K562 (cell line): ENCODE results near the gene PANX1. TPM values are rescaled to one million over a fixed set of nuclear protein-coding genes. Genes with fewer than 3 reads are reported as not detected.

Experiments
- ATAC-seq: fragments of 200-7000 bp; cut with Tn5 transposase; 3 replicates; pipeline ENCODE4 v1.9.1; 2020; ENCODE audit warnings: moderate library complexity
- BruUV-seq: library from RNA; stranded (reverse); fragments of 400-500 nt; replicated peaks from 2 replicates; lab custom pipeline; 2021; lab: Mats Ljungman, UMichigan
- CTCF ChIA-PET: fragments of 300-600 bp; formaldehyde crosslinking; extraction: SDS; loops from one replicate; lab custom pipeline; 2021; ENCODE audit warnings: low intra/inter-chr PET ratio; lab: Yijun Ruan, JAX
- POLR2A ChIA-PET: fragments of 300-600, 350-650 bp; sonication (Branson Sonifier 250); formaldehyde crosslinking; extraction: SDS; loops from one replicate; lab custom pipeline; 2021; ENCODE audit warnings: antibody characterized with exemption, inconsistent platforms; lab: Yijun Ruan, JAX
- DNase-seq, 4 experiments: peaks; one replicate each; pipeline versions ENCODE4 v3.0.0 to v3.0.0-alpha.2; 2011 to 2018; ENCODE audit warnings: low spot score in 3 of 4, mixed read lengths in 3 of 4; ENCODE audit errors: extremely low read depth in 1 of 4
- FAIRE-seq: peaks from 2 replicates; lab custom pipeline; 2011; peaks lifted over from hg19 to GRCh38; lab: Jason Lieb, UNC
- H2AFZ ChIP-seq: 2 replicates; pipeline ENCODE4 v1.6.0; 2011; ENCODE audit warnings: low read depth, low read length, control low read depth, inconsistent platforms
- H3K27ac ChIP-seq: fragments of 200-600 bp; 3 replicates; pipeline ENCODE4 v1.8.0; 2011; ENCODE audit warnings: low read depth, mild to moderate bottlenecking, control low read depth, inconsistent platforms, low read length, moderate library complexity, mixed read lengths; ENCODE audit errors: extremely low read depth
- H3K27me3 ChIP-seq, 2 experiments: fragments of 300-600 bp in 1 of 2; 2 replicates in 1 of 2; 3 replicates in 1 of 2; pipeline versions ENCODE4 v1.6.0 to v1.8.0; 2011; ENCODE audit warnings: inconsistent platforms in 2 of 2, low read length in 2 of 2, mild to moderate bottlenecking in 1 of 2, mixed read lengths in 1 of 2, moderate library complexity in 1 of 2; ENCODE audit not compliant: control insufficient read depth in 2 of 2, insufficient read depth in 2 of 2
- H3K36me3 ChIP-seq: fragments of 300-600 bp; 3 replicates; pipeline ENCODE4 v1.8.0; 2011; ENCODE audit warnings: mild to moderate bottlenecking, low read length, inconsistent platforms; ENCODE audit not compliant: control insufficient read depth, insufficient read depth
- H3K4me1 ChIP-seq, 2 experiments: fragments of 200-600 bp in 1 of 2; replicated peaks in 1 of 2; 2 replicates in 1 of 2; 3 replicates in 1 of 2; pipeline versions ENCODE4 v1.5.1 to v1.8.0; 2011; ENCODE audit warnings: inconsistent platforms in 2 of 2, low read length in 2 of 2, mild to moderate bottlenecking in 1 of 2, mixed read lengths in 1 of 2, moderate library complexity in 1 of 2; ENCODE audit not compliant: control insufficient read depth in 2 of 2, insufficient read depth in 2 of 2
- H3K4me2 ChIP-seq: 2 replicates; pipeline ENCODE4 v1.6.1; 2011; ENCODE audit warnings: low read length, control low read depth, inconsistent platforms, mixed read lengths; ENCODE audit not compliant: insufficient read depth
- H3K4me3 ChIP-seq: fragments of 200-600 bp; sonication (generic), shearing (Covaris generic); 2 replicates; pipeline ENCODE4 v1.5.1; 2016; ENCODE audit warnings: control low read depth, inconsistent platforms
- H3K79me2 ChIP-seq: fragments of 200-600 bp; 3 replicates; pipeline ENCODE4 v1.8.0; 2011; ENCODE audit warnings: low read length, inconsistent platforms; ENCODE audit not compliant: control insufficient read depth, insufficient read depth
- H3K9ac ChIP-seq, 2 experiments: 2 replicates each; pipeline versions ENCODE4 v1.6.0 to v1.6.1; 2011; ENCODE audit warnings: low read depth in 2 of 2, low read length in 2 of 2, control low read depth in 1 of 2, inconsistent platforms in 1 of 2, mild to moderate bottlenecking in 1 of 2, mixed read lengths in 1 of 2; ENCODE audit not compliant: insufficient read depth in 1 of 2
- H3K9me1 ChIP-seq: one replicate; pipeline ENCODE4 v1.6.0; 2011; ENCODE audit warnings: inconsistent platforms, mild to moderate bottlenecking, low read length, moderate library complexity; ENCODE audit not compliant: control insufficient read depth, insufficient read depth
- H3K9me3 ChIP-seq: replicated peaks from 2 replicates; pipeline ENCODE4 v1.5.1; 2011; ENCODE audit warnings: low read depth, low read length, inconsistent platforms; ENCODE audit not compliant: control insufficient read depth, insufficient read depth
- H4K20me1 ChIP-seq: replicated peaks from 2 replicates; pipeline ENCODE4 v1.6.1; 2011; ENCODE audit warnings: low read length, inconsistent platforms, mixed read lengths; ENCODE audit not compliant: control insufficient read depth, insufficient read depth
- CBFA2T3 ChIP-seq: fragments of 450-650 bp; IDR thresholded peaks from 2 replicates; pipeline ENCODE4 v1.6.1; 2017
- FOXM1 ChIP-seq, 2 experiments: fragments of 450-650 bp in 1 of 2; sonication (generic) in 1 of 2; formaldehyde crosslinking in 1 of 2; IDR thresholded peaks; 2 replicates each; pipeline versions ENCODE4 v1.6.1 to v1.9.0; 2017 to 2022; ENCODE audit warnings: low read depth in 2 of 2, mild to moderate bottlenecking in 2 of 2, missing genetic modification reagents in 1 of 2, moderate library complexity in 1 of 2
- WGBS: fragments of 100-300 bp; shearing (Covaris generic); methylation state at CpG from one replicate; pipeline ENCODE4 v1.1.6; 2016; ENCODE audit warnings: low coverage, mixed read lengths; ENCODE audit not compliant: insufficient coverage; ENCODE audit errors: missing lambda C conversion rate; 5-methylcytosine and 5-hydroxymethylcytosine counted together
- in situ Hi-C: fragments of 300-500 bp; cut with MboI; formaldehyde crosslinking; loops from 4 replicates; pipeline ENCODE4 v1.15.0; 2018; ENCODE audit warnings: inconsistent platforms, mixed read lengths
- intact Hi-C: fragments of 100-400 bp; cut with micrococcal nuclease; formaldehyde crosslinking; loops from 2 replicates; pipeline ENCODE4 v1.14.2; 2022
- polyA plus RNA-seq, 8 experiments: library from polyadenylated mRNA; depleted of rRNA in 4 of 8; stranded (reverse) in 5 of 8; unstranded in 3 of 8; fragments of >200 nt; fragmentation: Nextera tagmentation in 2 of 8; fragmentation: Illumina TruSeq in 1 of 8; extraction: Ambion mirVana in 2 of 8; extraction: Trizol in 1 of 8; gene quantifications; 2 replicates each; pipeline versions ENCODE4 v1.2.1 to v1.2.3, GENCODE V29; 2011 to 2014; ENCODE audit warnings: inconsistent platforms in 1 of 8, missing spikeins in 1 of 8
- total RNA-seq, 7 experiments: library from RNA; depleted of rRNA in 6 of 7; stranded (reverse); fragments of >200 nt in 6 of 7; fragmentation: Illumina TruSeq in 2 of 7; extraction: Trizol in 2 of 7; gene quantifications; 2 replicates each; pipeline versions ENCODE4 v1.2.1 to v1.2.3, GENCODE V29; 2011 to 2021; ENCODE audit warnings: low replicate concordance in 1 of 7
- TF ChIP-seq, protein P1 (sequence below): fragments of 450-650 bp; IDR thresholded peaks from 2 replicates; pipeline ENCODE4 v1.6.1; 2016; ENCODE audit warnings: mild to moderate bottlenecking, moderate library complexity

The PANX1 gene
- total and polyA plus RNA-seq, 9 of the 15 experiments (the other 6 are each of a cell fraction or from before 2014, with no cell fraction given): 1.9 to 14.8 (median 10.1) TPM

DNA sequence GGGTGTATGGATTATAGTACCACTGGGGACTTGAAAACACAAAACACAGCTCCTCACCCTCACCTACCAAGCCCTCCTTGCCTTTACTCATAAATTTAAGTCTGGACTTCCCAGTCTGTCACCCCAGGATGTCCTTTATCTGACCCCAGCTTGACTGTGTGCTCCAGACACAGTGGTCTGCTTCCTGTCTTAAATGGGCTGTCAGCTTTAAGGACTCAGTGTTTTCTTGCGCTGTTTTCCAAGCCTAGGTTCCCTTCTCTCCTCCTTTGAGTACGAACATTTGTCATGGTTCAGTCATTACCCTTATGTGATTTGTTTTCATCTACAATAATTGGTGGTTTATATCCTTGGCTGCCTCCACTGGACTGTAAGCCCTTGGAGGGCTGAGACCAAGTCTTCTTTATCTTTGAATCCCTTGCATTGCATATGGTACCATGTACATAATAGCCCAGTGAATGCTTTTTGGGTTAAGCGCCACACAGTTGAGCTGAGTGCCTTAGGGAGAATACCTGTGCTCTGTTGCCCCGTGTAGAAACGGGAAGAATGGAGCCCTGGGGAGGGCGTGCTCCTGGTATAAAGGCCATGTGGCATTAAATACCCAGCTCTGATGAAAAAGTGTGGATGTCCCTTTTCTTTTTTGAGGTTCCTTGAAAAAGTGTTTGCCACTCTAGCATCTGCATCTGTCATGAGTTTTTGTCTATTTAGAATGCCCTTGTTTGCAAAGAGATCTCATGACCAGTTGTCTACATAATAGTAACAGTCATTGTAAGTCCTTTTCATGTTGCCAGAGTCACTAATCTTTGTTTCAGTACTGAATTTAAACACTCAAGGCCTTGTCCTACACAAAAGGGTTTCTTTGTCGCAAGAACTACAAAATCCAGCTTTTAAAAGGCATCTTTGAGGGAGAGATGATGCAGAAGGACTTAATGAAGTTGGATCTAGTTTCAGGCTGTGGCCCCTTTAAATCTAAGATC is 14.0 kb downstream of the PANX1 start:
- H3K4me1 ChIP-seq: peaks cover 15 to 37% of the 10 kb centered on the region in 2 experiments
- intact Hi-C loops: no loop called here
- no peak overlapping the region for H3K4me3 ChIP-seq
- BruUV-seq: no TSS peak
- H3K4me2 ChIP-seq: peak overlapping the region; percentile 87
- H3K9me1 ChIP-seq: no peaks in the 10 kb centered on the region
- peak overlapping the region; percentile 39 to 89 for H3K9ac ChIP-seq
- in situ Hi-C loops: no loop called here
- FAIRE-seq (peak; percentile 95), ATAC-seq (peak; percentile 90), DNase-seq (peak in 2 of 4 experiments; percentile 73 to 80)
- H3K27me3 ChIP-seq: no peaks in the 10 kb centered on the region
- 43% methylated on average over 7 of the region's 7 CpGs for WGBS
- peaks cover 85% of the 10 kb centered on the region for H3K79me2 ChIP-seq
- no peaks in the 10 kb centered on the region for H4K20me1 ChIP-seq
- peak overlapping the region; percentile 54 for H2AFZ ChIP-seq
- CTCF ChIA-PET: no interaction called here
- POLR2A ChIA-PET: interaction anchor here (1.0 to 1.7 kb wide), 5 partner anchors 11 to 401 kb away, joined by 3 to 8 read pairs (median 4); partner anchors contain the start of genes C11orf54, PANX1 and TAF1D
- H3K27ac ChIP-seq: peak overlapping the region; percentile 76
- H3K9me3 ChIP-seq: no peaks in the 10 kb centered on the region
- H3K36me3 ChIP-seq: no peaks in the 10 kb centered on the region
- TF ChIP-seq FOXM1 (IDR thresholded peaks at IDR 0.05; ENCODE audit: low read depth): no peak
- TF ChIP-seq FOXM1 (CRISPR knock-in tag; IDR thresholded peaks at IDR 0.05; ENCODE audit: low read depth): no peak
- peak; percentile 61 for TF ChIP-seq CBFA2T3
- TF ChIP-seq, protein P1, sequence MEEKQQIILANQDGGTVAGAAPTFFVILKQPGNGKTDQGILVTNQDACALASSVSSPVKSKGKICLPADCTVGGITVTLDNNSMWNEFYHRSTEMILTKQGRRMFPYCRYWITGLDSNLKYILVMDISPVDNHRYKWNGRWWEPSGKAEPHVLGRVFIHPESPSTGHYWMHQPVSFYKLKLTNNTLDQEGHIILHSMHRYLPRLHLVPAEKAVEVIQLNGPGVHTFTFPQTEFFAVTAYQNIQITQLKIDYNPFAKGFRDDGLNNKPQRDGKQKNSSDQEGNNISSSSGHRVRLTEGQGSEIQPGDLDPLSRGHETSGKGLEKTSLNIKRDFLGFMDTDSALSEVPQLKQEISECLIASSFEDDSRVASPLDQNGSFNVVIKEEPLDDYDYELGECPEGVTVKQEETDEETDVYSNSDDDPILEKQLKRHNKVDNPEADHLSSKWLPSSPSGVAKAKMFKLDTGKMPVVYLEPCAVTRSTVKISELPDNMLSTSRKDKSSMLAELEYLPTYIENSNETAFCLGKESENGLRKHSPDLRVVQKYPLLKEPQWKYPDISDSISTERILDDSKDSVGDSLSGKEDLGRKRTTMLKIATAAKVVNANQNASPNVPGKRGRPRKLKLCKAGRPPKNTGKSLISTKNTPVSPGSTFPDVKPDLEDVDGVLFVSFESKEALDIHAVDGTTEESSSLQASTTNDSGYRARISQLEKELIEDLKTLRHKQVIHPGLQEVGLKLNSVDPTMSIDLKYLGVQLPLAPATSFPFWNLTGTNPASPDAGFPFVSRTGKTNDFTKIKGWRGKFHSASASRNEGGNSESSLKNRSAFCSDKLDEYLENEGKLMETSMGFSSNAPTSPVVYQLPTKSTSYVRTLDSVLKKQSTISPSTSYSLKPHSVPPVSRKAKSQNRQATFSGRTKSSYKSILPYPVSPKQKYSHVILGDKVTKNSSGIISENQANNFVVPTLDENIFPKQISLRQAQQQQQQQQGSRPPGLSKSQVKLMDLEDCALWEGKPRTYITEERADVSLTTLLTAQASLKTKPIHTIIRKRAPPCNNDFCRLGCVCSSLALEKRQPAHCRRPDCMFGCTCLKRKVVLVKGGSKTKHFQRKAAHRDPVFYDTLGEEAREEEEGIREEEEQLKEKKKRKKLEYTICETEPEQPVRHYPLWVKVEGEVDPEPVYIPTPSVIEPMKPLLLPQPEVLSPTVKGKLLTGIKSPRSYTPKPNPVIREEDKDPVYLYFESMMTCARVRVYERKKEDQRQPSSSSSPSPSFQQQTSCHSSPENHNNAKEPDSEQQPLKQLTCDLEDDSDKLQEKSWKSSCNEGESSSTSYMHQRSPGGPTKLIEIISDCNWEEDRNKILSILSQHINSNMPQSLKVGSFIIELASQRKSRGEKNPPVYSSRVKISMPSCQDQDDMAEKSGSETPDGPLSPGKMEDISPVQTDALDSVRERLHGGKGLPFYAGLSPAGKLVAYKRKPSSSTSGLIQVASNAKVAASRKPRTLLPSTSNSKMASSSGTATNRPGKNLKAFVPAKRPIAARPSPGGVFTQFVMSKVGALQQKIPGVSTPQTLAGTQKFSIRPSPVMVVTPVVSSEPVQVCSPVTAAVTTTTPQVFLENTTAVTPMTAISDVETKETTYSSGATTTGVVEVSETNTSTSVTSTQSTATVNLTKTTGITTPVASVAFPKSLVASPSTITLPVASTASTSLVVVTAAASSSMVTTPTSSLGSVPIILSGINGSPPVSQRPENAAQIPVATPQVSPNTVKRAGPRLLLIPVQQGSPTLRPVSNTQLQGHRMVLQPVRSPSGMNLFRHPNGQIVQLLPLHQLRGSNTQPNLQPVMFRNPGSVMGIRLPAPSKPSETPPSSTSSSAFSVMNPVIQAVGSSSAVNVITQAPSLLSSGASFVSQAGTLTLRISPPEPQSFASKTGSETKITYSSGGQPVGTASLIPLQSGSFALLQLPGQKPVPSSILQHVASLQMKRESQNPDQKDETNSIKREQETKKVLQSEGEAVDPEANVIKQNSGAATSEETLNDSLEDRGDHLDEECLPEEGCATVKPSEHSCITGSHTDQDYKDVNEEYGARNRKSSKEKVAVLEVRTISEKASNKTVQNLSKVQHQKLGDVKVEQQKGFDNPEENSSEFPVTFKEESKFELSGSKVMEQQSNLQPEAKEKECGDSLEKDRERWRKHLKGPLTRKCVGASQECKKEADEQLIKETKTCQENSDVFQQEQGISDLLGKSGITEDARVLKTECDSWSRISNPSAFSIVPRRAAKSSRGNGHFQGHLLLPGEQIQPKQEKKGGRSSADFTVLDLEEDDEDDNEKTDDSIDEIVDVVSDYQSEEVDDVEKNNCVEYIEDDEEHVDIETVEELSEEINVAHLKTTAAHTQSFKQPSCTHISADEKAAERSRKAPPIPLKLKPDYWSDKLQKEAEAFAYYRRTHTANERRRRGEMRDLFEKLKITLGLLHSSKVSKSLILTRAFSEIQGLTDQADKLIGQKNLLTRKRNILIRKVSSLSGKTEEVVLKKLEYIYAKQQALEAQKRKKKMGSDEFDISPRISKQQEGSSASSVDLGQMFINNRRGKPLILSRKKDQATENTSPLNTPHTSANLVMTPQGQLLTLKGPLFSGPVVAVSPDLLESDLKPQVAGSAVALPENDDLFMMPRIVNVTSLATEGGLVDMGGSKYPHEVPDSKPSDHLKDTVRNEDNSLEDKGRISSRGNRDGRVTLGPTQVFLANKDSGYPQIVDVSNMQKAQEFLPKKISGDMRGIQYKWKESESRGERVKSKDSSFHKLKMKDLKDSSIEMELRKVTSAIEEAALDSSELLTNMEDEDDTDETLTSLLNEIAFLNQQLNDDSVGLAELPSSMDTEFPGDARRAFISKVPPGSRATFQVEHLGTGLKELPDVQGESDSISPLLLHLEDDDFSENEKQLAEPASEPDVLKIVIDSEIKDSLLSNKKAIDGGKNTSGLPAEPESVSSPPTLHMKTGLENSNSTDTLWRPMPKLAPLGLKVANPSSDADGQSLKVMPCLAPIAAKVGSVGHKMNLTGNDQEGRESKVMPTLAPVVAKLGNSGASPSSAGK: no peak
